ENCODE measurements around the gene SEC11A. TPM values are rescaled to one million over a fixed set of nuclear protein-coding genes. Genes with fewer than 3 reads are reported as not detected.

Gene SEC11A
- total and polyA plus RNA-seq, 8 donors, result 159 to 279 (median 253) TPM

GRCh38 chr15:84702961-84703482, 12.9 kb downstream of the SEC11A start:
- H3K4me3 ChIP-seq, result no peak overlapping the region
- DNase-seq (peak in 2 of 4 donors; percentile 49 to 78), ATAC-seq (peak; percentile 78)
- H3K9me3 ChIP-seq, result no peaks in the 10 kb centered on the region
- TF ChIP-seq CTCF (IDR thresholded peaks at IDR 0.05), result no peak
- peaks cover 0 to 49% of the 10 kb centered on the region in 2 donors for H3K4me1 ChIP-seq
- no peaks in the 10 kb centered on the region for H3K27me3 ChIP-seq
- H3K36me3 ChIP-seq, result peaks cover 0 to 4% of the 10 kb centered on the region in 2 donors
- intact Hi-C loops (cut with DNase I), result no loop called here
- peak overlapping the region in 1 of 2 donors; percentile 45 for H3K27ac ChIP-seq

GRCh38 chr15:84699538-84700191, 16.3 kb downstream of the SEC11A start:
- no peaks in the 10 kb centered on the region for H3K27me3 ChIP-seq
- DNase-seq (no peak), ATAC-seq (no peak)
- no peaks in the 10 kb centered on the region for H3K9me3 ChIP-seq
- TF ChIP-seq CTCF (IDR thresholded peaks at IDR 0.05), result no peak
- H3K4me1 ChIP-seq, result peaks cover 0 to 55% of the 10 kb centered on the region in 2 donors
- H3K36me3 ChIP-seq, result peaks cover 0 to 4% of the 10 kb centered on the region in 2 donors
- intact Hi-C loops (cut with DNase I), result no loop called here
- no peak overlapping the region for H3K27ac ChIP-seq
- H3K4me3 ChIP-seq, result no peak overlapping the region

- H3K4me1 ChIP-seq, result peaks cover 0 to 47% of the 10 kb centered on the region in 2 donors
- no peak for TF ChIP-seq CTCF (IDR thresholded peaks at IDR 0.05)
- peak overlapping the region in 1 of 2 donors; percentile 7 for H3K27ac ChIP-seq
- no peak overlapping the region for H3K4me3 ChIP-seq
- H3K27me3 ChIP-seq, result no peaks in the 10 kb centered on the region
- no peaks in the 10 kb centered on the region for H3K9me3 ChIP-seq
- DNase-seq (no peak), ATAC-seq (no peak)
- intact Hi-C loops (cut with DNase I), result no loop called here
- peaks cover 0 to 4% of the 10 kb centered on the region in 2 donors for H3K36me3 ChIP-seq
These were observed 18.5 kb downstream of the SEC11A start for GRCh38 chr15:84697236-84697990.

GRCh38 chr15:84696757-84697156, 19.2 kb downstream of the SEC11A start:
- H3K27ac ChIP-seq, result no peak overlapping the region
- TF ChIP-seq CTCF (IDR thresholded peaks at IDR 0.05), result no peak
- H3K4me1 ChIP-seq, result peaks cover 0 to 40% of the 10 kb centered on the region in 2 donors
- no peak for DNase-seq
- H3K4me3 ChIP-seq, result no peak overlapping the region
- no peak for ATAC-seq
- H3K36me3 ChIP-seq, result peaks cover 0 to 2% of the 10 kb centered on the region in 2 donors
- intact Hi-C loops (cut with DNase I), result no loop called here
- H3K27me3 ChIP-seq, result no peaks in the 10 kb centered on the region
- no peaks in the 10 kb centered on the region for H3K9me3 ChIP-seq

- H3K27me3 ChIP-seq, result no peaks in the 10 kb centered on the region
- H3K4me1 ChIP-seq, result peaks cover 0 to 22% of the 10 kb centered on the region in 2 donors
- H3K4me3 ChIP-seq, result no peak overlapping the region
- no peak overlapping the region for H3K27ac ChIP-seq
- H3K36me3 ChIP-seq, result peaks cover 0 to 56% of the 10 kb centered on the region in 2 donors
- intact Hi-C loops (cut with DNase I), result no loop called here
- DNase-seq (no peak), ATAC-seq (no peak)
- no peaks in the 10 kb centered on the region for H3K9me3 ChIP-seq
- no peak for TF ChIP-seq CTCF (IDR thresholded peaks at IDR 0.05)
These were observed 25.6 kb downstream of the SEC11A start for GRCh38 chr15:84690342-84690741.

All from left lung (tissue), 10 donors.